AG04449 (cell line): ENCODE measurements around the gene DISP2.

ENCODE experiments used
- CTCF ChIA-PET: fragments of 350-600 bp; formaldehyde crosslinking; extraction: SDS; loops from one replicate; lab custom pipeline; 2021; ENCODE audit warnings: antibody characterized with exemption; lab: Yijun Ruan, JAX
- POLR2A ChIA-PET: fragments of 400-600, 350-600 bp; formaldehyde crosslinking; extraction: SDS; loops from one replicate; lab custom pipeline; 2020; ENCODE audit warnings: antibody characterized with exemption, inconsistent platforms; lab: Yijun Ruan, JAX
- DNase-seq: peaks from one replicate; pipeline ENCODE4 v3.0.0-alpha.2; 2010; ENCODE audit warnings: low read depth, low spot score
- H3K4me3 ChIP-seq: 2 replicates; pipeline ENCODE4 v1.5.1; 2011; ENCODE audit warnings: low read depth, mild to moderate bottlenecking, control low read depth, low read length
- TF ChIP-seq, protein P1 (sequence below): IDR thresholded peaks from one replicate; pipeline ENCODE4 v1.5.1; 2011; ENCODE audit warnings: mild to moderate bottlenecking, moderate library complexity, low read length, control low read depth, inconsistent platforms; ENCODE audit not compliant: insufficient read depth; ENCODE audit errors: missing control alignments

The DISP2 gene

DNA sequence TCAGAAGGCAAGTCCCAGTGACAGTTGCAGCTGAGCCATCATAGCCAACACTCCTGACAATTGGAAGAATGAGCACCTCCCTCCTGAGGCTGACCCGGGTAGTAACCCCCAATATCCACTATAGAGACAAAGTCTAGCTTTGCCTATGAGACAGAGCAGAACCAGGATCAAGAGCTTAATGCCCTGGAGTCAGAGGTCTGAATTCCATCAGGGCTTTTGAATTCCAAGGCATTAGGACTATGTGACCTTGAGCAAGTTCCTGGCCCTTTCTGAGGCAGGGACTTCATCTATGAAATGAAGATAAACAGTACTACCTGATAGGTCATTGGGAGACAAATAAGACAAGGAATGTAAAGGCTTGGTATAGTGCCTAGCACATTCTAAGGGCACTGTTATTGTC lies 37.6 kb upstream of the DISP2 start:
- ChIA-PET POLR2A (no interaction called here), CTCF (interaction anchor here (1.0 to 24.3 kb wide), 15 partner anchors 11 to 103 kb away, joined by 3 to 500 read pairs (median 14); partner anchors contain the start of genes ANKRD63, CCDC9B, IVD and PLCB2)
- DNase-seq: no peak
- H3K4me3 ChIP-seq: no peak overlapping the region
- TF ChIP-seq, protein P1, sequence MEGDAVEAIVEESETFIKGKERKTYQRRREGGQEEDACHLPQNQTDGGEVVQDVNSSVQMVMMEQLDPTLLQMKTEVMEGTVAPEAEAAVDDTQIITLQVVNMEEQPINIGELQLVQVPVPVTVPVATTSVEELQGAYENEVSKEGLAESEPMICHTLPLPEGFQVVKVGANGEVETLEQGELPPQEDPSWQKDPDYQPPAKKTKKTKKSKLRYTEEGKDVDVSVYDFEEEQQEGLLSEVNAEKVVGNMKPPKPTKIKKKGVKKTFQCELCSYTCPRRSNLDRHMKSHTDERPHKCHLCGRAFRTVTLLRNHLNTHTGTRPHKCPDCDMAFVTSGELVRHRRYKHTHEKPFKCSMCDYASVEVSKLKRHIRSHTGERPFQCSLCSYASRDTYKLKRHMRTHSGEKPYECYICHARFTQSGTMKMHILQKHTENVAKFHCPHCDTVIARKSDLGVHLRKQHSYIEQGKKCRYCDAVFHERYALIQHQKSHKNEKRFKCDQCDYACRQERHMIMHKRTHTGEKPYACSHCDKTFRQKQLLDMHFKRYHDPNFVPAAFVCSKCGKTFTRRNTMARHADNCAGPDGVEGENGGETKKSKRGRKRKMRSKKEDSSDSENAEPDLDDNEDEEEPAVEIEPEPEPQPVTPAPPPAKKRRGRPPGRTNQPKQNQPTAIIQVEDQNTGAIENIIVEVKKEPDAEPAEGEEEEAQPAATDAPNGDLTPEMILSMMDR: no peak

DNA sequence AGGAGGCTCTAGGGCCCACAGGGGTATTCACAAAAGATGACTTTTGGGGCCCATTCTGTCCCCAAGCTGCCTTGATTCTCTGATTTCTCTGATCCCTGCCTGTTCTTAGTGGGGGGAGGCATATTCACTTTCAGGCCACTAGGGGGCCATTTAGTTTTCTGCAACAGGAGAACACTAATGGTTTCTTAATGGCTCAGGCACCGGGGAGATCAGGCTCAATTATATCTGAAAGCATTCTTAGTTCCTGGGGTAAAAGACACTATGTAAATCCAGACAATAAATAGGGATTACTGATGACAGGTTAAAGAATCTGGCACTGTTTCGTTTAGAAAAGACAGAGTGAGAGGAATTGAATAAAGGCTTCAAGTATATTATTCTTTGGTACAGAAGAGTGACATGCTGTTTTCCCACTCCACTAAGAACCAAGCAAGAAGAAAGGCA lies 37.1 kb upstream of the DISP2 start:
- DNase-seq: no peak
- H3K4me3 ChIP-seq: no peak overlapping the region
- TF ChIP-seq, protein P1: peak; percentile 70
- CTCF ChIA-PET: interaction anchor here (0.7 to 24.3 kb wide), 22 partner anchors 12 to 274 kb away, joined by 3 to 500 read pairs (median 6); partner anchors contain the start of genes ANKRD63, BAHD1, CCDC9B and IVD
- POLR2A ChIA-PET: no interaction called here

DNA sequence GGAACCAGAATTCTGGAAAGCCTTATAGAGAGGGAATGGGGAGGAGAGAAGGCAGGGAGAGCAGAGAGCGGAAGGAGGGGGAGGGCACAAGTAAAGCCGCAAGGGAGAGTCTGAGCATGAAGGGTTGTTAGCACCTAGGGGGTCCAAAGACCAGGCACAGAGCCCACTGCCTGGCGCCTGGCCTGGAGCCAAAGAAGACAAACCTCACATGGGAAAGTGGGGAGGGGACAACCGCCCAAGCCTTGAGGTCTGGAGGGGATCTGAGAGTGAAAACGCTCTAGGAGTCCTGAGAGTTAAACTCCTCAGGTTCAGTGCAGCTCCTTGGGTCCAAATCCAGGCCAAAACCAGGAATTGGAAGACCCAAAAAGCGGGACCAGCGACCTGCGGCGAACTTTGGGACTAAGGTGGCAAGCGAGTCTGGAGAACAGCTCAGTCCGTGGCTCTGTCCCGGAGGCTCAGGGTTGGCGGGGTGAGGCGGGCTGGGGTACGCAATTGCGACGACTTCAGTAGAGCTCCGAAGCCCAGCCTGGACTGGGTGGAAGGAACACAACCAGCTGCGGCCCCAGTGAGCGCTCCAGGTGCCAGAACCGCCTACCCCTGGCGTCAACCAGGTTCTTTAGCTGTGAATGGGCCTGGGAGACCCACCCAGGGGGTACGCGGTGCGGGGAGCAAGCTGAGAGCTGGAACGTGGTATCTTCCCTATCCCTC lies 35.3 kb upstream of the DISP2 start:
- DNase-seq: no peak
- ChIA-PET POLR2A (interaction anchor here (0.6 to 1.5 kb wide), 7 partner anchors 11 to 742 kb away, joined by 3 to 13 read pairs (median 4); partner anchors contain the start of genes IVD and THBS1), CTCF (interaction anchor here (0.8 to 24.3 kb wide), 20 partner anchors 8 to 275 kb away, joined by 3 to 500 read pairs (median 6); partner anchors contain the start of genes ANKRD63, CCDC9B, DISP2 and IVD)
- peak overlapping the region; percentile 73 for H3K4me3 ChIP-seq
- TF ChIP-seq, protein P1: no peak

DNA sequence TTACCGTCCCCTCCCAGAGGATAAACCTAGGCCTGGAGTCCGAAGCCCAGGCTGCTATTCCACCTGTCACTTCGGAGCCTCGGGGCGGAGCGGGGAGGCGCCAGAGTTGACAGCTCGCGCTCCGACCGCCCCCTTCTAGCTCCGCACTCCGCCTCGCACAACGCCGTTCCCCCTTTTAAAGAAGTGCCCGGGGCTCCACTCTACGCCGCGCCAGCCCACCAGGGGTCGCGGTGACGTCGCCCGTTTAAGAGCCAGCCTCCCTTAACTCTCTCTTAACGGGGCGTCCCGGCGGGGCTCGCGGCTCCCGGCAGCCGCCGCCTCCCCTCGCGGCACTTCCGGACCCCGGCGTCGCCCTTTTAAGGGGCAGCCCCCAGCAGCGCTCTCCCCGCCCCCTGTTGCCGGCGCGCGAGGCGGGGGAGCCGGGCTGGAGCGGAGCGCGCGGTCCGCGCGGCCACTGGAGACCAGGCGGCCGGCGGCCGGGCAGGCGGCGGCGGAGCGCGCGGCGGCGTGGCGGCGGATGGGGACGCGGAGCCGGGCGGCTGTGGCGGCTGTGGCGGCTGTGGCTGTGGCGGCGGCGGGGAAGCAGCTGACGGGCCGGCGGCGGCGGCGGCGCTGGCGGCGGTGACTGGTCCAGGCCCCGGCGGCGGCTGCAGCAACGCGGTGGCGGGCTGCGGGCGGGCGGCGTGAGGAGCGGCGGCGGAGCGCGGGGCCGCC lies 34.6 kb upstream of the DISP2 start, which contains the start of gene INAFM2:
Gene INAFM2, plus strand, starts transcription at position 454 of the 714 bp plus-strand sequence. CDS start 364 bp downstream, outside the sequence.
- TF ChIP-seq, protein P1: peak; percentile 70
- POLR2A ChIA-PET: interaction anchor here (0.6 to 1.5 kb wide), 7 partner anchors 11 to 742 kb away, joined by 3 to 13 read pairs (median 4); partner anchors contain the start of genes IVD and THBS1
- no peak for DNase-seq
- CTCF ChIA-PET: interaction anchor here (0.8 to 24.3 kb wide), 16 partner anchors 9 to 276 kb away, joined by 3 to 500 read pairs (median 6); partner anchors contain the start of genes ANKRD63, CCDC9B, DISP2 and KNSTRN
- H3K4me3 ChIP-seq: peak within 1 kb of the TSS; percentile 73

DNA sequence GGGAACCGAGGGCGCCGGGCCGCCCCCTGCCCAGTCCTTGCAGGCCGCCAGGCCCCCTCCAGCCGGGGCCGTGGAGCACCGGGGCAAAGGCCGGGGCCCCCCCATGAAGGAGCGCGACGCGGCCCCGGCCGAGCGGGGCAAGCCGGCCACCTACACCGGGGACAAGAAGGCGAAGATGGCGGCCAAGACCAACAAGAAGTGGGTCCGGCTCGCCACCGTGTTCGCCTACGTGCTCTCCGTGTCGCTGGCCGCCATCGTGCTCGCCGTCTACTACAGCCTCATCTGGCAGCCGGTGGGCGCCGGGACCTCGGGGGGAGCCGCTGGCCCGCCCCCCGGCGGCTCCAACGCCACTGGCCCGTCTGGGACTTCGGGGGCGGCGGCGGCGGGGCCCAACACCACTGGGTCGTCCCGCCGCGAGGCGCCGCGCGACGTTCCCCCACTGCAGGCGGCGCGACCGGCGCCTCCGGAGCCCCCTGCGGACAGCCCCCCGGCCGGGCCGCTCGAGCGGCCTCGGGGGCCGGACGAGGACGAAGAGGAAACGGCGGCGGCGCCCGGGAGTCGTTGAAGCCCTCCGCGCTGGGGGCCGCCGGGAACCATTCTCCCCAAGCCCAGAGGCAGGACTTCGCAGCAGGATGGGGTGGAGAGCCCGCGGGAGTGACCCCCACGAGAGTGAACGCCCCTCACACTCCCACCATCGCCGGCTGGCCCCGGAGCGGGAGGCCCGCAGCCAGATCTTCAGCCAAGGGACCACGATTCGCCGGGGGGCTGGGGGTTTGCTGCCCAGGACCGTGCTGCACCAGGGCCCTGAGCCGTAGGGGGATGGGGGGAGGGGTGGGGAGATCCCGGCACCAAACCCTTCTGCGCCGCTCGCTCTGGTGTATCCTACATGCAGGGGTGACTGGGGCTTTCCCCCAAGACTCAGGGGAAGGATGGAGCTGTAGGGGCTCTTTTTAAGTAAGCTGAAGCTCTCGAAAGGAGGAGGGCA lies 33.8 kb upstream of the DISP2 start:
- DNase-seq: no peak
- TF ChIP-seq, protein P1: no peak
- peak overlapping the region; percentile 73 for H3K4me3 ChIP-seq
- ChIA-PET POLR2A (interaction anchor here (1.0 kb wide), 1 partner anchor 19 kb away, joined by 4 read pairs; no protein-coding TSS in a partner anchor), CTCF (interaction anchor here (1.3 to 24.3 kb wide), 10 partner anchors 10 to 107 kb away, joined by 4 to 500 read pairs (median 106); partner anchors contain the start of genes CCDC9B, INAFM2 and PLCB2)
